WTC11 (cell line): ENCODE results near the gene LEF1. TPM values are rescaled to one million over a fixed set of nuclear protein-coding genes. Genes with fewer than 3 reads are reported as not detected.

Experiments
- ATAC-seq: fragments of 200-7000 bp; cut with Tn5 transposase; 2 replicates; pipeline ENCODE4 v1.10.0; 2021; ENCODE audit warnings: mild to moderate bottlenecking, moderate library complexity
- CTCF ChIA-PET: fragments of 300-600 bp; sonication (Branson Sonifier 250); formaldehyde crosslinking; loops from one replicate; lab custom pipeline; 2021; ENCODE audit warnings: antibody characterized with exemption; lab: Charles Lee
- POLR2A ChIA-PET: fragments of 350-600 bp; sonication (Branson Sonifier 250); formaldehyde crosslinking; loops from one replicate; lab custom pipeline; 2021; ENCODE audit warnings: antibody characterized with exemption; lab: Charles Lee
- DNase-seq: peaks from one replicate; pipeline ENCODE4 v3.0.0; 2021; ENCODE audit warnings: low spot score
- H3K27ac Mint-ChIP-seq: 2 replicates; pipeline ENCODE4 v1.8.0; 2021; ENCODE audit warnings: mixed read lengths
- H3K27me3 Mint-ChIP-seq: 2 replicates; pipeline ENCODE4 v1.8.0; 2021; ENCODE audit warnings: low read depth, mild to moderate bottlenecking, moderate library complexity, mixed read lengths
- H3K36me3 Mint-ChIP-seq: 2 replicates; pipeline ENCODE4 v1.8.0; 2021; ENCODE audit warnings: mixed read lengths
- H3K4me1 Mint-ChIP-seq: 2 replicates; pipeline ENCODE4 v1.8.0; 2022; ENCODE audit warnings: mixed read lengths
- H3K4me3 Mint-ChIP-seq: 2 replicates; pipeline ENCODE4 v1.8.0; 2021; ENCODE audit warnings: mild to moderate bottlenecking, moderate library complexity, mixed read lengths
- H3K9me3 Mint-ChIP-seq: 2 replicates; pipeline ENCODE4 v1.8.0; 2021; ENCODE audit warnings: mixed read lengths
- AFF4 ChIP-seq: sonication (generic); formaldehyde crosslinking; IDR thresholded peaks from 2 replicates; pipeline ENCODE4 v1.8.1; 2023; ENCODE audit warnings: mild to moderate bottlenecking, missing genetic modification reagents, borderline replicate concordance
- ESRRA ChIP-seq: sonication (generic); formaldehyde crosslinking; IDR thresholded peaks from 2 replicates; pipeline ENCODE4 v1.8.1; 2022; ENCODE audit warnings: mild to moderate bottlenecking, missing genetic modification reagents, borderline replicate concordance
- FOXP4 ChIP-seq: sonication (generic); formaldehyde crosslinking; IDR thresholded peaks from 2 replicates; pipeline ENCODE4 v1.8.0; 2022; ENCODE audit warnings: mild to moderate bottlenecking, missing genetic modification reagents
- NR3C1 ChIP-seq: sonication (generic); formaldehyde crosslinking; conservative IDR thresholded peaks from 2 replicates; pipeline ENCODE4 v1.8.1; 2023; ENCODE audit warnings: low read depth, mild to moderate bottlenecking, missing genetic modification reagents
- STAT6 ChIP-seq: sonication (generic); formaldehyde crosslinking; conservative IDR thresholded peaks from 2 replicates; pipeline ENCODE4 v1.8.1; 2023; ENCODE audit warnings: mild to moderate bottlenecking, low read depth, missing genetic modification reagents, moderate library complexity
- TP53 ChIP-seq: sonication (generic); formaldehyde crosslinking; IDR thresholded peaks from 2 replicates; pipeline ENCODE4 v1.8.1; 2023; ENCODE audit warnings: mild to moderate bottlenecking, missing genetic modification reagents
- total RNA-seq: library from RNA; stranded (reverse); gene quantifications from 3 replicates; pipeline ENCODE4 v1.2.3, GENCODE V29; 2021

LEF1 gene
- total RNA-seq, 1 experiment from 2014 or later = 1.3 TPM

GRCh38 chr4:108094131-108094530, 74.6 kb downstream of the LEF1 start:
- ChIA-PET POLR2A (no interaction called here), CTCF (no interaction called here)
- no peak overlapping the region for H3K27ac Mint-ChIP-seq
- H3K27me3 Mint-ChIP-seq = peaks cover 3% of the 10 kb centered on the region; the same call in 1 of the 2 replicates
- ATAC-seq (no peak), DNase-seq (no peak)
- TF ChIP-seq ESRRA (CRISPR knock-in tag) (no peak), TP53 (no peak), NR3C1 (no peak)
- no peak overlapping the region for H3K4me3 Mint-ChIP-seq
- no peaks in the 10 kb centered on the region for H3K9me3 Mint-ChIP-seq
- H3K4me1 Mint-ChIP-seq = peaks cover 12% of the 10 kb centered on the region
- no peaks in the 10 kb centered on the region for H3K36me3 Mint-ChIP-seq

- no peak for ATAC-seq
- no peak overlapping the region for H3K4me3 Mint-ChIP-seq
- CTCF ChIA-PET = interaction anchor here (0.6 kb wide), 2 partner anchors 21 to 35 kb away, joined by 3 read pairs; no protein-coding TSS in a partner anchor
Observed at GRCh38 chr4:108092288-108092687, 76.4 kb downstream of the LEF1 start.

More at GRCh38 chr4:108092288-108092687, 76.4 kb downstream of the LEF1 start:
- POLR2A ChIA-PET = interaction anchor here (0.6 to 0.7 kb wide), 2 partner anchors 16 to 530 kb away, joined by 3 read pairs; no protein-coding TSS in a partner anchor
- no peaks in the 10 kb centered on the region for H3K9me3 Mint-ChIP-seq
- peaks cover 3% of the 10 kb centered on the region; the same call in 1 of the 2 replicates for H3K27me3 Mint-ChIP-seq
- H3K27ac Mint-ChIP-seq = no peak overlapping the region
- no peaks in the 10 kb centered on the region for H3K36me3 Mint-ChIP-seq
- H3K4me1 Mint-ChIP-seq = peaks cover 13% of the 10 kb centered on the region
- no peak for DNase-seq
- TF ChIP-seq AFF4 (CRISPR knock-in tag) = no peak
- no peak for TF ChIP-seq FOXP4
- TF ChIP-seq STAT6 (CRISPR knock-in tag) = no peak
